ENCODE data around the gene DBP. TPM values are rescaled to one million over a fixed set of nuclear protein-coding genes. Genes with fewer than 3 reads are reported as not detected.

The DBP gene
- total and polyA plus RNA-seq, 2 of the 13 experiments (the other 11 are each of a cell fraction or from before 2014, with no cell fraction given) = 1.7 to 5.8 TPM

DNA sequence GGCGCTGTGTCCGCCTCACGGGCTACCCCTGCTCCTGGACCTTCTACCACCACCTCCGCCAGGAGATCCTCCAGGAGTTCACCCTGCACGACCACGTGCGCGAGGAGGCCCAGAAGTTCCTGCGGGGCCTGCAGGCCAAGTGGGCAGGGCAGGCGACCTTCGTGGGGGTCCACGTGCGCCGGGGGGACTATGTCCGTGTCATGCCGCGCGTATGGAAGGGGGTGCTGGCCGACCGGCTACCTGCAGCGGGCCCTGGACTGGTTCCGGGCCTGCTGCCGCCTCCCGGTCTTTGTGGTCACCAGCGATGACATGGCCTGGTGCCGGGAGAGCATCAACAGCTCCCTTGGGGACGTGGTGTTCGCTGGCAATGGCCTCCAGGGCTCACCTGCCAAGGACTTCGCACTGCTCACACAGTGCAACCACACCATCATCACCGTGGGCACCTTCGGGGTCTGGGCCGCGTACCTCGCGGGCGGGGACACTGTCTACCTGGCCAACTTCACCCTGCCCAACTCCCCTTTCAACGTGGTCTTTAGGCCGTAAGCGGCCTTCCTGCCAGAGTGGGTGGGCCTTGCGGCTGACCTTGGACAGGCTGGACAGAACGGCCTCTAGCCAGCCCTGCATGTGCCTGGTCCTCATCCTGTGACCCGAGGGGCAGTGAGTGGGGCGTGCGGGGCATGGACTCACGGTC lies 43.4 kb upstream of the DBP start (continued):
- TF ChIP-seq IKZF4 (CRISPR knock-in tag; IDR thresholded peaks at IDR 0.05; ENCODE audit: borderline replicate concordance, low read depth, not compliant biosample characterization) = no peak
- TF ChIP-seq ZNF580 (CRISPR knock-in tag; IDR thresholded peaks at IDR 0.05; ENCODE audit: borderline replicate concordance, low read depth) = no peak
- no peak for TF ChIP-seq SYNCRIP (IDR thresholded peaks at IDR 0.05; ENCODE audit: insufficient read depth, low read depth, low read length)
- no peak for TF ChIP-seq ZSCAN20 (CRISPR knock-in tag; IDR thresholded peaks at IDR 0.05; ENCODE audit: borderline replicate concordance)
- TF ChIP-seq ZNF121 (CRISPR knock-in tag; IDR thresholded peaks at IDR 0.05) = peak; percentile 85
- TF ChIP-seq ZNF644 (CRISPR knock-in tag; IDR thresholded peaks at IDR 0.05; ENCODE audit: low read depth) = no peak
- TF ChIP-seq SALL1 (CRISPR knock-in tag; IDR thresholded peaks at IDR 0.05) = peak; percentile 52; the same call in 1 of the 2 replicates
- TF ChIP-seq HIC2 (CRISPR knock-in tag; IDR thresholded peaks at IDR 0.05; ENCODE audit: low read depth) = peak; percentile 43; the same call in 1 of the 2 replicates
- TF ChIP-seq IRF2 (CRISPR knock-in tag; IDR thresholded peaks at IDR 0.05) = no peak
- TF ChIP-seq SMARCE1 (IDR thresholded peaks at IDR 0.05; ENCODE audit: borderline replicate concordance) = no peak
- no peak for TF ChIP-seq EEA1 (CRISPR knock-in tag; IDR thresholded peaks at IDR 0.05; ENCODE audit: borderline replicate concordance)
- TF ChIP-seq ZNF468 (CRISPR knock-in tag; IDR thresholded peaks at IDR 0.05) = no peak
- TF ChIP-seq TEAD2 (CRISPR knock-in tag; IDR thresholded peaks at IDR 0.05) = no peak
- no peak for TF ChIP-seq YEATS2 (CRISPR knock-in tag; IDR thresholded peaks at IDR 0.05; ENCODE audit: borderline replicate concordance)
- no peak for TF ChIP-seq PAWR (CRISPR knock-in tag; IDR thresholded peaks at IDR 0.05; ENCODE audit: borderline replicate concordance)
- no peak for TF ChIP-seq SP2 (CRISPR knock-in tag; IDR thresholded peaks at IDR 0.05)
- TF ChIP-seq, protein P1, sequence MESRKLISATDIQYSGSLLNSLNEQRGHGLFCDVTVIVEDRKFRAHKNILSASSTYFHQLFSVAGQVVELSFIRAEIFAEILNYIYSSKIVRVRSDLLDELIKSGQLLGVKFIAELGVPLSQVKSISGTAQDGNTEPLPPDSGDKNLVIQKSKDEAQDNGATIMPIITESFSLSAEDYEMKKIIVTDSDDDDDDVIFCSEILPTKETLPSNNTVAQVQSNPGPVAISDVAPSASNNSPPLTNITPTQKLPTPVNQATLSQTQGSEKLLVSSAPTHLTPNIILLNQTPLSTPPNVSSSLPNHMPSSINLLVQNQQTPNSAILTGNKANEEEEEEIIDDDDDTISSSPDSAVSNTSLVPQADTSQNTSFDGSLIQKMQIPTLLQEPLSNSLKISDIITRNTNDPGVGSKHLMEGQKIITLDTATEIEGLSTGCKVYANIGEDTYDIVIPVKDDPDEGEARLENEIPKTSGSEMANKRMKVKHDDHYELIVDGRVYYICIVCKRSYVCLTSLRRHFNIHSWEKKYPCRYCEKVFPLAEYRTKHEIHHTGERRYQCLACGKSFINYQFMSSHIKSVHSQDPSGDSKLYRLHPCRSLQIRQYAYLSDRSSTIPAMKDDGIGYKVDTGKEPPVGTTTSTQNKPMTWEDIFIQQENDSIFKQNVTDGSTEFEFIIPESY (CRISPR knock-in tag; IDR thresholded peaks at IDR 0.05) = peak; percentile 76
- no peak for TF ChIP-seq ZNF646 (CRISPR knock-in tag; IDR thresholded peaks at IDR 0.05)
- no peak for TF ChIP-seq HNRNPLL (IDR thresholded peaks at IDR 0.05; ENCODE audit: low read depth, low read length, poor library complexity, severe bottlenecking)

Data from HepG2 (cell line).